Liver (tissue), 9 donors: Measurements from ENCODE around the gene PHLPP1. TPM values are rescaled to one million over a fixed set of nuclear protein-coding genes. Genes with fewer than 3 reads are reported as not detected.
A peak's percentile ranks its signal among the peaks of the same experiment; 100 is the strongest.

Experiments used
- DNase-seq: peaks from one replicate; pipeline ENCODE4 v3.0.0-alpha.2; 2017; ENCODE audit warnings: low spot score
- H3K27ac ChIP-seq, 2 donors: one replicate each; pipeline ENCODE4 v1.7.0; 2013; ENCODE audit warnings: inconsistent platforms in 2 of 2, low read length in 2 of 2, control low read depth in 1 of 2, low read depth in 1 of 2, mild to moderate bottlenecking in 1 of 2
- H3K27me3 ChIP-seq, 4 donors: one replicate each; pipeline versions ENCODE4 v1.6.1 to v1.7.0; 2013; ENCODE audit warnings: low read length in 3 of 4, inconsistent platforms in 1 of 4, mild to moderate bottlenecking in 1 of 4, moderate library complexity in 1 of 4; ENCODE audit not compliant: control insufficient read depth in 4 of 4, insufficient read depth in 4 of 4
- H3K36me3 ChIP-seq, 4 donors: one replicate each; pipeline versions ENCODE4 v1.6.1 to v1.7.0; 2013; ENCODE audit warnings: low read length in 3 of 4, mild to moderate bottlenecking in 3 of 4, low read depth in 1 of 4, moderate library complexity in 1 of 4; ENCODE audit not compliant: control insufficient read depth in 4 of 4, insufficient read depth in 3 of 4
- H3K4me1 ChIP-seq, 4 donors: one replicate each; pipeline versions ENCODE4 v1.6.1 to v1.7.0; 2013; ENCODE audit warnings: low read length in 3 of 4, mild to moderate bottlenecking in 3 of 4, moderate library complexity in 1 of 4; ENCODE audit not compliant: control insufficient read depth in 4 of 4, insufficient read depth in 4 of 4
- H3K4me3 ChIP-seq, 3 donors: one replicate each; pipeline versions ENCODE4 v1.6.1 to v1.7.0; 2013; ENCODE audit warnings: low read length in 3 of 3, control low read depth in 1 of 3, low read depth in 1 of 3, mild to moderate bottlenecking in 1 of 3
- H3K9ac ChIP-seq, 2 donors: one replicate each; pipeline ENCODE4 v1.7.0; 2013; ENCODE audit warnings: low read length in 2 of 2, mild to moderate bottlenecking in 2 of 2, moderate library complexity in 2 of 2, control low read depth in 1 of 2, low read depth in 1 of 2
- H3K9me3 ChIP-seq, 4 donors: one replicate each; pipeline versions ENCODE4 v1.6.1 to v1.7.0; 2013; ENCODE audit warnings: low read length in 3 of 4; ENCODE audit not compliant: control insufficient read depth in 4 of 4
- EGR1 ChIP-seq, 2 donors: IDR thresholded peaks; 2 replicates each; pipeline ENCODE4 v1.6.1; 2016 to 2018; ENCODE audit warnings: antibody characterized with exemption in 2 of 2, low read depth in 2 of 2
- FOXA1 ChIP-seq: IDR thresholded peaks from 2 replicates; pipeline ENCODE4 v1.6.1; 2016; ENCODE audit warnings: antibody characterized with exemption
- FOXA2 ChIP-seq: IDR thresholded peaks from 2 replicates; pipeline ENCODE4 v1.6.1; 2016; ENCODE audit warnings: antibody characterized with exemption
- GABPA ChIP-seq, 2 donors: IDR thresholded peaks in 1 of 2; conservative IDR thresholded peaks in 1 of 2; 2 replicates each; pipeline ENCODE4 v1.6.1; 2016; ENCODE audit warnings: antibody characterized with exemption in 2 of 2, mild to moderate bottlenecking in 1 of 2, moderate library complexity in 1 of 2
- HNF4A ChIP-seq, 2 donors: conservative IDR thresholded peaks; 2 replicates each; pipeline ENCODE4 v1.6.1; 2016; ENCODE audit warnings: antibody characterized with exemption in 2 of 2, mild to moderate bottlenecking in 2 of 2
- HNF4G ChIP-seq: IDR thresholded peaks from 2 replicates; pipeline ENCODE4 v1.6.1; 2016; ENCODE audit warnings: antibody characterized with exemption
- JUND ChIP-seq, 2 donors: IDR thresholded peaks; 2 replicates each; pipeline ENCODE4 v1.6.1; 2016; ENCODE audit warnings: antibody characterized with exemption in 2 of 2
- NR2F2 ChIP-seq: IDR thresholded peaks from 2 replicates; pipeline ENCODE4 v1.6.1; 2016; ENCODE audit warnings: antibody characterized with exemption
- RAD21 ChIP-seq, 2 donors: IDR thresholded peaks; 2 replicates each; pipeline ENCODE4 v1.6.1; 2016; ENCODE audit warnings: antibody characterized with exemption in 2 of 2, mild to moderate bottlenecking in 2 of 2
- RXRA ChIP-seq, 2 donors: IDR thresholded peaks; 2 replicates each; pipeline ENCODE4 v1.6.1; 2017 to 2018; ENCODE audit warnings: antibody characterized with exemption in 2 of 2, mild to moderate bottlenecking in 1 of 2
- SP1 ChIP-seq: IDR thresholded peaks from 2 replicates; pipeline ENCODE4 v1.6.1; 2018; ENCODE audit warnings: antibody characterized with exemption, mild to moderate bottlenecking
- TAF1 ChIP-seq: conservative IDR thresholded peaks from 2 replicates; pipeline ENCODE4 v1.6.1; 2016; ENCODE audit warnings: antibody characterized with exemption, mild to moderate bottlenecking
- YY1 ChIP-seq: IDR thresholded peaks from 2 replicates; pipeline ENCODE4 v1.6.1; 2016; ENCODE audit warnings: antibody characterized with exemption, mild to moderate bottlenecking
- WGBS: extraction: QIAGEN DNeasy Blood & Tissue Kit; methylation state at CpG from one replicate; pipeline ENCODE4 v1.1.7; 2013; 5-methylcytosine and 5-hydroxymethylcytosine counted together
- polyA plus RNA-seq, 2 donors: library from polyadenylated mRNA; stranded (reverse) in 1 of 2; unstranded in 1 of 2; fragments of 200-250 nt in 1 of 2; fragments of >200 nt in 1 of 2; fragmentation: Nextera tagmentation in 1 of 2; extraction: Ambion mirVana in 1 of 2; gene quantifications; one replicate each; pipeline versions ENCODE4 v1.2.1 to v1.2.3, GENCODE V29; 2013 to 2015
- total RNA-seq, 2 donors: library from RNA; depleted of rRNA; stranded (reverse); fragments of >200 nt; gene quantifications; one replicate each; pipeline ENCODE4 v1.2.3, GENCODE V29; 2014
- TF ChIP-seq, protein P1 (sequence below): IDR thresholded peaks from 2 replicates; pipeline ENCODE4 v1.6.1; 2016; ENCODE audit warnings: antibody characterized with exemption
- TF ChIP-seq, protein P2 (sequence below): fragments of 150-350 bp; IDR thresholded peaks from 2 replicates; pipeline ENCODE4 v1.5.1; 2017; ENCODE audit warnings: improper control_type of control experiment, low read depth, low read length; ENCODE audit not compliant: missing input control
- TF ChIP-seq, protein P3 (sequence below): IDR thresholded peaks from 2 replicates; pipeline ENCODE4 v1.6.1; 2016; ENCODE audit warnings: antibody characterized with exemption
- TF ChIP-seq, protein P4 (sequence below): IDR thresholded peaks from 2 replicates; pipeline ENCODE4 v1.6.1; 2016; ENCODE audit warnings: antibody characterized with exemption
- TF ChIP-seq, protein P5 (sequence below): IDR thresholded peaks from 2 replicates; pipeline ENCODE4 v1.6.1; 2016; ENCODE audit warnings: antibody characterized with exemption, mild to moderate bottlenecking
- donor health status: healthy.
- donor health status: healthy.
- donor health status: healthy.
- donor health status: healthy.
- donor health status: healthy.

The PHLPP1 gene
- total and polyA plus RNA-seq, 4 donors = 4.2 to 14.5 (median 8.6) TPM

DNA sequence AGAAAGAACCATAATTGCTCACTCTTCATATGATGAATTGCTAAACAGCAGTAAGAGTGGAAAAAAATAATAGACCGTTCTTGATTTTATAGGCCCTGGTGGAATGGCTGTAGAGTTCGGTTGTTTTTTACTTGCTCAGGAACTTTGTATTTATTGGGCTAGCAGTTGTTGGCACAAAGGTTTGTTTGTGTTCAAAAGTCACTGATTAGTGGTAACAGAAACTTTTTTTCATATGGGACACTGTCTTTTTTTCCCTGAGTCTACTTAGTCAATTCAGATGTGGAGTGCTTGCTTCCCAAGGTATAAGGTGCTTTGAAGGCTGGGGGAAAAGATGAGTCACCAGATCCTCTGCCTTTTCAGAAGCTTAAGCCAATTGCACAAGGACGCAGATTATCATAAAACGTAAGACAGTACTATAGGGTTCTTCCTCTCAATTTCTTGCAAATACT is 25.8 kb downstream of the PHLPP1 start:
- peaks cover 6 to 53% (median 27%) of the 10 kb centered on the region in 4 donors for H3K4me1 ChIP-seq
- TF ChIP-seq JUND (IDR thresholded peaks at IDR 0.05) = peak; percentile 92
- peak; percentile 79 for TF ChIP-seq YY1
- TF ChIP-seq TAF1 = peak; percentile 73
- TF ChIP-seq FOXA2 = peak; percentile 67
- TF ChIP-seq, protein P1, sequence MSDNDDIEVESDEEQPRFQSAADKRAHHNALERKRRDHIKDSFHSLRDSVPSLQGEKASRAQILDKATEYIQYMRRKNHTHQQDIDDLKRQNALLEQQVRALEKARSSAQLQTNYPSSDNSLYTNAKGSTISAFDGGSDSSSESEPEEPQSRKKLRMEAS = peak; percentile 50
- peak; percentile 81 to 82 for TF ChIP-seq HNF4A (conservative IDR thresholded peaks at IDR 0.05)
- peak; percentile 25 for TF ChIP-seq HNF4G
- TF ChIP-seq SP1 = peak; percentile 64
- no peak for TF ChIP-seq NR2F2
- TF ChIP-seq GABPA (IDR thresholded peaks at IDR 0.05 in 1 of 2, conservative IDR thresholded peaks at IDR 0.05 in 1 of 2) = no peak
- peak in 1 of 2 donors; percentile 71 for TF ChIP-seq RXRA (IDR thresholded peaks at IDR 0.05)
- TF ChIP-seq FOXA1 = peak; percentile 42
- TF ChIP-seq, protein P2, sequence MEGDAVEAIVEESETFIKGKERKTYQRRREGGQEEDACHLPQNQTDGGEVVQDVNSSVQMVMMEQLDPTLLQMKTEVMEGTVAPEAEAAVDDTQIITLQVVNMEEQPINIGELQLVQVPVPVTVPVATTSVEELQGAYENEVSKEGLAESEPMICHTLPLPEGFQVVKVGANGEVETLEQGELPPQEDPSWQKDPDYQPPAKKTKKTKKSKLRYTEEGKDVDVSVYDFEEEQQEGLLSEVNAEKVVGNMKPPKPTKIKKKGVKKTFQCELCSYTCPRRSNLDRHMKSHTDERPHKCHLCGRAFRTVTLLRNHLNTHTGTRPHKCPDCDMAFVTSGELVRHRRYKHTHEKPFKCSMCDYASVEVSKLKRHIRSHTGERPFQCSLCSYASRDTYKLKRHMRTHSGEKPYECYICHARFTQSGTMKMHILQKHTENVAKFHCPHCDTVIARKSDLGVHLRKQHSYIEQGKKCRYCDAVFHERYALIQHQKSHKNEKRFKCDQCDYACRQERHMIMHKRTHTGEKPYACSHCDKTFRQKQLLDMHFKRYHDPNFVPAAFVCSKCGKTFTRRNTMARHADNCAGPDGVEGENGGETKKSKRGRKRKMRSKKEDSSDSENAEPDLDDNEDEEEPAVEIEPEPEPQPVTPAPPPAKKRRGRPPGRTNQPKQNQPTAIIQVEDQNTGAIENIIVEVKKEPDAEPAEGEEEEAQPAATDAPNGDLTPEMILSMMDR = no peak
- peak in 1 of 2 donors; percentile 50 for TF ChIP-seq EGR1 (IDR thresholded peaks at IDR 0.05; ENCODE audit: low read depth in 2 of 2)
- TF ChIP-seq RAD21 (IDR thresholded peaks at IDR 0.05) = peak; percentile 47 to 56
- TF ChIP-seq, protein P3, sequence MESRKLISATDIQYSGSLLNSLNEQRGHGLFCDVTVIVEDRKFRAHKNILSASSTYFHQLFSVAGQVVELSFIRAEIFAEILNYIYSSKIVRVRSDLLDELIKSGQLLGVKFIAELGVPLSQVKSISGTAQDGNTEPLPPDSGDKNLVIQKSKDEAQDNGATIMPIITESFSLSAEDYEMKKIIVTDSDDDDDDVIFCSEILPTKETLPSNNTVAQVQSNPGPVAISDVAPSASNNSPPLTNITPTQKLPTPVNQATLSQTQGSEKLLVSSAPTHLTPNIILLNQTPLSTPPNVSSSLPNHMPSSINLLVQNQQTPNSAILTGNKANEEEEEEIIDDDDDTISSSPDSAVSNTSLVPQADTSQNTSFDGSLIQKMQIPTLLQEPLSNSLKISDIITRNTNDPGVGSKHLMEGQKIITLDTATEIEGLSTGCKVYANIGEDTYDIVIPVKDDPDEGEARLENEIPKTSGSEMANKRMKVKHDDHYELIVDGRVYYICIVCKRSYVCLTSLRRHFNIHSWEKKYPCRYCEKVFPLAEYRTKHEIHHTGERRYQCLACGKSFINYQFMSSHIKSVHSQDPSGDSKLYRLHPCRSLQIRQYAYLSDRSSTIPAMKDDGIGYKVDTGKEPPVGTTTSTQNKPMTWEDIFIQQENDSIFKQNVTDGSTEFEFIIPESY = peak; percentile 55
- TF ChIP-seq, protein P4, sequence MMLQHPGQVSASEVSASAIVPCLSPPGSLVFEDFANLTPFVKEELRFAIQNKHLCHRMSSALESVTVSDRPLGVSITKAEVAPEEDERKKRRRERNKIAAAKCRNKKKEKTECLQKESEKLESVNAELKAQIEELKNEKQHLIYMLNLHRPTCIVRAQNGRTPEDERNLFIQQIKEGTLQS = peak; percentile 44
- TF ChIP-seq, protein P5, sequence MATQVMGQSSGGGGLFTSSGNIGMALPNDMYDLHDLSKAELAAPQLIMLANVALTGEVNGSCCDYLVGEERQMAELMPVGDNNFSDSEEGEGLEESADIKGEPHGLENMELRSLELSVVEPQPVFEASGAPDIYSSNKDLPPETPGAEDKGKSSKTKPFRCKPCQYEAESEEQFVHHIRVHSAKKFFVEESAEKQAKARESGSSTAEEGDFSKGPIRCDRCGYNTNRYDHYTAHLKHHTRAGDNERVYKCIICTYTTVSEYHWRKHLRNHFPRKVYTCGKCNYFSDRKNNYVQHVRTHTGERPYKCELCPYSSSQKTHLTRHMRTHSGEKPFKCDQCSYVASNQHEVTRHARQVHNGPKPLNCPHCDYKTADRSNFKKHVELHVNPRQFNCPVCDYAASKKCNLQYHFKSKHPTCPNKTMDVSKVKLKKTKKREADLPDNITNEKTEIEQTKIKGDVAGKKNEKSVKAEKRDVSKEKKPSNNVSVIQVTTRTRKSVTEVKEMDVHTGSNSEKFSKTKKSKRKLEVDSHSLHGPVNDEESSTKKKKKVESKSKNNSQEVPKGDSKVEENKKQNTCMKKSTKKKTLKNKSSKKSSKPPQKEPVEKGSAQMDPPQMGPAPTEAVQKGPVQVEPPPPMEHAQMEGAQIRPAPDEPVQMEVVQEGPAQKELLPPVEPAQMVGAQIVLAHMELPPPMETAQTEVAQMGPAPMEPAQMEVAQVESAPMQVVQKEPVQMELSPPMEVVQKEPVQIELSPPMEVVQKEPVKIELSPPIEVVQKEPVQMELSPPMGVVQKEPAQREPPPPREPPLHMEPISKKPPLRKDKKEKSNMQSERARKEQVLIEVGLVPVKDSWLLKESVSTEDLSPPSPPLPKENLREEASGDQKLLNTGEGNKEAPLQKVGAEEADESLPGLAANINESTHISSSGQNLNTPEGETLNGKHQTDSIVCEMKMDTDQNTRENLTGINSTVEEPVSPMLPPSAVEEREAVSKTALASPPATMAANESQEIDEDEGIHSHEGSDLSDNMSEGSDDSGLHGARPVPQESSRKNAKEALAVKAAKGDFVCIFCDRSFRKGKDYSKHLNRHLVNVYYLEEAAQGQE = peak; percentile 65
- 22% methylated on average over 4 of the region's 4 CpGs for WGBS
- DNase-seq = no peak
- H3K27ac ChIP-seq = peak overlapping the region; percentile 65 to 80
- peak overlapping the region; percentile 47 to 81 (median 53) for H3K4me3 ChIP-seq
- H3K36me3 ChIP-seq = no peaks in the 10 kb centered on the region
- no peaks in the 10 kb centered on the region for H3K27me3 ChIP-seq
- H3K9ac ChIP-seq = peak overlapping the region; percentile 47 to 68
- no peaks in the 10 kb centered on the region for H3K9me3 ChIP-seq
